K562 (cell line): ENCODE data around the gene ATE1. TPM values are rescaled to one million over a fixed set of nuclear protein-coding genes. Genes with fewer than 3 reads are reported as not detected.

Experiments
- ATAC-seq: fragments of 200-7000 bp; cut with Tn5 transposase; 3 replicates; pipeline ENCODE4 v1.9.1; 2020; ENCODE audit warnings: moderate library complexity
- BruUV-seq: library from RNA; stranded (reverse); fragments of 400-500 nt; replicated peaks from 2 replicates; lab custom pipeline; 2021; lab: Mats Ljungman, UMichigan
- CTCF ChIA-PET: fragments of 300-600 bp; formaldehyde crosslinking; extraction: SDS; loops from one replicate; lab custom pipeline; 2021; ENCODE audit warnings: low intra/inter-chr PET ratio; lab: Yijun Ruan, JAX
- POLR2A ChIA-PET: fragments of 300-600, 350-650 bp; sonication (Branson Sonifier 250); formaldehyde crosslinking; extraction: SDS; loops from one replicate; lab custom pipeline; 2021; ENCODE audit warnings: antibody characterized with exemption, inconsistent platforms; lab: Yijun Ruan, JAX
- DNase-seq, 4 experiments: peaks; one replicate each; pipeline versions ENCODE4 v3.0.0 to v3.0.0-alpha.2; 2011 to 2018; ENCODE audit warnings: low spot score in 3 of 4, mixed read lengths in 3 of 4; ENCODE audit errors: extremely low read depth in 1 of 4
- FAIRE-seq: peaks from 2 replicates; lab custom pipeline; 2011; peaks lifted over from hg19 to GRCh38; lab: Jason Lieb, UNC
- H2AFZ ChIP-seq: 2 replicates; pipeline ENCODE4 v1.6.0; 2011; ENCODE audit warnings: low read depth, low read length, control low read depth, inconsistent platforms
- H3K27ac ChIP-seq: fragments of 200-600 bp; 3 replicates; pipeline ENCODE4 v1.8.0; 2011; ENCODE audit warnings: low read depth, mild to moderate bottlenecking, control low read depth, inconsistent platforms, low read length, moderate library complexity, mixed read lengths; ENCODE audit errors: extremely low read depth
- H3K27me3 ChIP-seq, 2 experiments: fragments of 300-600 bp in 1 of 2; 2 replicates in 1 of 2; 3 replicates in 1 of 2; pipeline versions ENCODE4 v1.6.0 to v1.8.0; 2011; ENCODE audit warnings: inconsistent platforms in 2 of 2, low read length in 2 of 2, mild to moderate bottlenecking in 1 of 2, mixed read lengths in 1 of 2, moderate library complexity in 1 of 2; ENCODE audit not compliant: control insufficient read depth in 2 of 2, insufficient read depth in 2 of 2
- H3K36me3 ChIP-seq: fragments of 300-600 bp; 3 replicates; pipeline ENCODE4 v1.8.0; 2011; ENCODE audit warnings: mild to moderate bottlenecking, low read length, inconsistent platforms; ENCODE audit not compliant: control insufficient read depth, insufficient read depth
- H3K4me1 ChIP-seq, 2 experiments: fragments of 200-600 bp in 1 of 2; replicated peaks in 1 of 2; 2 replicates in 1 of 2; 3 replicates in 1 of 2; pipeline versions ENCODE4 v1.5.1 to v1.8.0; 2011; ENCODE audit warnings: inconsistent platforms in 2 of 2, low read length in 2 of 2, mild to moderate bottlenecking in 1 of 2, mixed read lengths in 1 of 2, moderate library complexity in 1 of 2; ENCODE audit not compliant: control insufficient read depth in 2 of 2, insufficient read depth in 2 of 2
- H3K4me2 ChIP-seq: 2 replicates; pipeline ENCODE4 v1.6.1; 2011; ENCODE audit warnings: low read length, control low read depth, inconsistent platforms, mixed read lengths; ENCODE audit not compliant: insufficient read depth
- H3K4me3 ChIP-seq: fragments of 200-600 bp; sonication (generic), shearing (Covaris generic); 2 replicates; pipeline ENCODE4 v1.5.1; 2016; ENCODE audit warnings: control low read depth, inconsistent platforms
- H3K79me2 ChIP-seq: fragments of 200-600 bp; 3 replicates; pipeline ENCODE4 v1.8.0; 2011; ENCODE audit warnings: low read length, inconsistent platforms; ENCODE audit not compliant: control insufficient read depth, insufficient read depth
- H3K9ac ChIP-seq, 2 experiments: 2 replicates each; pipeline versions ENCODE4 v1.6.0 to v1.6.1; 2011; ENCODE audit warnings: low read depth in 2 of 2, low read length in 2 of 2, control low read depth in 1 of 2, inconsistent platforms in 1 of 2, mild to moderate bottlenecking in 1 of 2, mixed read lengths in 1 of 2; ENCODE audit not compliant: insufficient read depth in 1 of 2
- H3K9me1 ChIP-seq: one replicate; pipeline ENCODE4 v1.6.0; 2011; ENCODE audit warnings: inconsistent platforms, mild to moderate bottlenecking, low read length, moderate library complexity; ENCODE audit not compliant: control insufficient read depth, insufficient read depth
- H3K9me3 ChIP-seq: replicated peaks from 2 replicates; pipeline ENCODE4 v1.5.1; 2011; ENCODE audit warnings: low read depth, low read length, inconsistent platforms; ENCODE audit not compliant: control insufficient read depth, insufficient read depth
- H4K20me1 ChIP-seq: replicated peaks from 2 replicates; pipeline ENCODE4 v1.6.1; 2011; ENCODE audit warnings: low read length, inconsistent platforms, mixed read lengths; ENCODE audit not compliant: control insufficient read depth, insufficient read depth
- CHCHD3 ChIP-seq: fragments of 250-450 bp; sonication (Bioruptor Pico); IDR thresholded peaks from 2 replicates; pipeline ENCODE4 v2.1.2; 2022; ENCODE audit warnings: mild to moderate bottlenecking
- CHD1 ChIP-seq: fragments of 200-600 bp; sonication (generic); IDR thresholded peaks from one replicate; pipeline ENCODE4 v1.6.1; 2012; ENCODE audit warnings: mild to moderate bottlenecking, moderate library complexity, low read length, inconsistent platforms
- DPF2 ChIP-seq: fragments of 450-650 bp; IDR thresholded peaks from 2 replicates; pipeline ENCODE4 v1.6.1; 2016
- FOS ChIP-seq: IDR thresholded peaks from 3 replicates; pipeline ENCODE4 v1.6.1; 2011; ENCODE audit not compliant: insufficient read length; ENCODE audit errors: extremely low read depth
- FOXA1 ChIP-seq: fragments of 450-650 bp; IDR thresholded peaks from 2 replicates; pipeline ENCODE4 v1.6.1; 2016; ENCODE audit warnings: mild to moderate bottlenecking, borderline replicate concordance
- KDM1A ChIP-seq, 2 experiments: fragments of 450-650 bp; IDR thresholded peaks; 2 replicates each; pipeline ENCODE4 v1.6.1; 2016; ENCODE audit warnings: mild to moderate bottlenecking in 2 of 2
- KLF16 ChIP-seq: IDR thresholded peaks from 2 replicates; pipeline ENCODE4 v1.6.1; 2016; ENCODE audit warnings: antibody characterized with exemption
- MAFF ChIP-seq: IDR thresholded peaks from 2 replicates; pipeline ENCODE4 v1.6.1; 2012; ENCODE audit warnings: low read length, improper control_type of control experiment
- MCM2 ChIP-seq: fragments of 450-650 bp; IDR thresholded peaks from 2 replicates; pipeline ENCODE4 v1.6.1; 2017; ENCODE audit warnings: low read depth, mild to moderate bottlenecking
- MCM3 ChIP-seq: fragments of 450-650 bp; IDR thresholded peaks from 2 replicates; pipeline ENCODE4 v1.6.1; 2016
- TGIF2 ChIP-seq: sonication (generic); formaldehyde crosslinking; IDR thresholded peaks from 2 replicates; pipeline ENCODE4 v1.8.1; 2022; ENCODE audit warnings: mild to moderate bottlenecking, missing genetic modification reagents, moderate library complexity
- XRCC3 ChIP-seq: fragments of 450-650 bp; IDR thresholded peaks from 2 replicates; pipeline ENCODE4 v1.6.1; 2017; ENCODE audit warnings: mild to moderate bottlenecking, moderate library complexity
- WGBS: fragments of 100-300 bp; shearing (Covaris generic); methylation state at CpG from one replicate; pipeline ENCODE4 v1.1.6; 2016; ENCODE audit warnings: low coverage, mixed read lengths; ENCODE audit not compliant: insufficient coverage; ENCODE audit errors: missing lambda C conversion rate; 5-methylcytosine and 5-hydroxymethylcytosine counted together
- in situ Hi-C: fragments of 300-500 bp; cut with MboI; formaldehyde crosslinking; loops from 4 replicates; pipeline ENCODE4 v1.15.0; 2018; ENCODE audit warnings: inconsistent platforms, mixed read lengths
- intact Hi-C: fragments of 100-400 bp; cut with micrococcal nuclease; formaldehyde crosslinking; loops from 2 replicates; pipeline ENCODE4 v1.14.2; 2022
- polyA plus RNA-seq, 8 experiments: library from polyadenylated mRNA; depleted of rRNA in 4 of 8; stranded (reverse) in 5 of 8; unstranded in 3 of 8; fragments of >200 nt; fragmentation: Nextera tagmentation in 2 of 8; fragmentation: Illumina TruSeq in 1 of 8; extraction: Ambion mirVana in 2 of 8; extraction: Trizol in 1 of 8; gene quantifications; 2 replicates each; pipeline versions ENCODE4 v1.2.1 to v1.2.3, GENCODE V29; 2011 to 2014; ENCODE audit warnings: inconsistent platforms in 1 of 8, missing spikeins in 1 of 8
- total RNA-seq, 7 experiments: library from RNA; depleted of rRNA in 6 of 7; stranded (reverse); fragments of >200 nt in 6 of 7; fragmentation: Illumina TruSeq in 2 of 7; extraction: Trizol in 2 of 7; gene quantifications; 2 replicates each; pipeline versions ENCODE4 v1.2.1 to v1.2.3, GENCODE V29; 2011 to 2021; ENCODE audit warnings: low replicate concordance in 1 of 7
- TF ChIP-seq, protein P1 (sequence below): fragments of 250-450 bp; sonication (Bioruptor Pico); IDR thresholded peaks from 2 replicates; pipeline ENCODE4 v1.8.0; 2021; ENCODE audit warnings: moderate library complexity, mild to moderate bottlenecking, inconsistent platforms
- TF ChIP-seq, protein P2 (sequence below): fragments of 450-650 bp; formaldehyde crosslinking; IDR thresholded peaks from 2 replicates; pipeline ENCODE4 v1.4.0; 2022; ENCODE audit warnings: missing genetic modification characterization
- TF ChIP-seq, protein P3 (sequence below): fragments of 450-650 bp; IDR thresholded peaks from 2 replicates; pipeline ENCODE4 v1.6.1; 2016; ENCODE audit warnings: low read depth, mild to moderate bottlenecking, moderate library complexity

Gene ATE1
- total and polyA plus RNA-seq, 9 of the 15 experiments (the other 6 are each of a cell fraction or from before 2014, with no cell fraction given), result 3.0 to 14.2 (median 8.8) TPM

- BruUV-seq, result no TSS peak
- DNase-seq (no peak), ATAC-seq (no peak), FAIRE-seq (no peak)
- Histone ChIP-seq H4K20me1 (no peaks in the 10 kb centered on the region), H3K9ac (no peak overlapping the region), H2AFZ (no peak overlapping the region), H3K4me1 (no peaks in the 10 kb centered on the region), H3K9me3 (no peaks in the 10 kb centered on the region), H3K9me1 (no peaks in the 10 kb centered on the region), H3K4me2 (no peak overlapping the region), H3K36me3 (no peaks in the 10 kb centered on the region), H3K79me2 (no peaks in the 10 kb centered on the region), H3K27me3 (no peaks in the 10 kb centered on the region), H3K27ac (no peak overlapping the region), H3K4me3 (no peak overlapping the region)
- intact Hi-C loops (no loop called here), in situ Hi-C loops (no loop called here)
- CTCF ChIA-PET, result no interaction called here
- TF ChIP-seq CHCHD3 (CRISPR knock-in tag), result no peak
- TF ChIP-seq, protein P1, sequence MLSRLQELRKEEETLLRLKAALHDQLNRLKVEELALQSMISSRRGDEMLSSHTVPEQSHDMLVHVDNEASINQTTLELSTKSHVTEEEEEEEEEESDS (CRISPR knock-in tag), result no peak
- TF ChIP-seq CHD1, result no peak
- no peak for TF ChIP-seq FOS
- TF ChIP-seq MAFF, result no peak
- 54% methylated on average over 4 of the region's 4 CpGs for WGBS
- POLR2A ChIA-PET, result no interaction called here
Measured at GRCh38 chr10:121813857-121814256, 114.0 kb downstream of the ATE1 start.

DNA sequence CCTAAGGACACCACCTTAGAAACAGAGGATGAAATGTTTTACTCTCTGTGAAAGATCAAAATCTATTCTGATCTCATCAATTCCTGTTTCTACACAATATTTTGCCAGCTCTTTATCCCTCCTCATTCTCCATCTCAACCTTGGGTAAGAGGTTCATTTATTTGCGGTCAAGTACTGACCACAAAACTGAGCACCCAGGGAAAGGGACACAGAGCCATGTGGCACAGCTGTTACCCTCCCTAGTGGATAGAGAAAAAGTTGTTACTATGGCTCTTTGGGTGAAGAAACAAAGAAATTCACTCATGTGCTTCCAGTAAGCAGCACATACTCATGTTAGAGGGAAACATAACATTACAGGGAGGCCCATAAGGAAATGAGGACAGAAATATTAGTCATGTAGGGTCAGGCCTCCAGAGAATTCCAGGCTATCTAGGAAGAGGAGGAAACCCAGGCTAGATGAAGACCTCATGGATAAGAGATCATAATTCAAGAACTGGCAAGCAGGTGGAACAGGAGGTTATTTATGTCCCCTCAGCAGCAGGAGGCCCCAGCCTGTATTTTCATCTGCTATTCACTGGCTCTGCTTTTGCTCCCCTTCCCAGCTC, 114.5 kb downstream of the ATE1 start:
- intact Hi-C loops (no loop called here), in situ Hi-C loops (no loop called here)
- DNase-seq (no peak), ATAC-seq (no peak), FAIRE-seq (no peak)
- POLR2A ChIA-PET, result no interaction called here
- BruUV-seq, result no TSS peak
- Histone ChIP-seq H3K27ac (no peak overlapping the region), H3K36me3 (no peaks in the 10 kb centered on the region), H3K27me3 (no peaks in the 10 kb centered on the region), H3K4me2 (no peak overlapping the region), H4K20me1 (no peaks in the 10 kb centered on the region), H3K9me1 (no peaks in the 10 kb centered on the region), H3K79me2 (no peaks in the 10 kb centered on the region), H3K4me1 (no peaks in the 10 kb centered on the region), H3K4me3 (no peak overlapping the region), H3K9me3 (no peaks in the 10 kb centered on the region), H3K9ac (no peak overlapping the region), H2AFZ (no peak overlapping the region)
- CTCF ChIA-PET, result no interaction called here
- TF ChIP-seq MCM2, result no peak
- no peak for TF ChIP-seq MCM3
- TF ChIP-seq XRCC3, result no peak
- TF ChIP-seq TGIF2, result no peak
- TF ChIP-seq DPF2, result no peak
- TF ChIP-seq, protein P2, sequence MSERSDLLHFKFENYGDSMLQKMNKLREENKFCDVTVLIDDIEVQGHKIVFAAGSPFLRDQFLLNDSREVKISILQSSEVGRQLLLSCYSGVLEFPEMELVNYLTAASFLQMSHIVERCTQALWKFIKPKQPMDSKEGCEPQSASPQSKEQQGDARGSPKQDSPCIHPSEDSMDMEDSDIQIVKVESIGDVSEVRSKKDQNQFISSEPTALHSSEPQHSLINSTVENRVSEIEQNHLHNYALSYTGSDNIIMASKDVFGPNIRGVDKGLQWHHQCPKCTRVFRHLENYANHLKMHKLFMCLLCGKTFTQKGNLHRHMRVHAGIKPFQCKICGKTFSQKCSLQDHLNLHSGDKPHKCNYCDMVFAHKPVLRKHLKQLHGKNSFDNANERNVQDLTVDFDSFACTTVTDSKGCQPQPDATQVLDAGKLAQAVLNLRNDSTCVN (CRISPR knock-in tag), result no peak
- no peak for TF ChIP-seq KDM1A (IDR thresholded peaks at IDR 0.05)
- TF ChIP-seq KLF16, result no peak
- no peak for TF ChIP-seq FOXA1
- TF ChIP-seq, protein P3, sequence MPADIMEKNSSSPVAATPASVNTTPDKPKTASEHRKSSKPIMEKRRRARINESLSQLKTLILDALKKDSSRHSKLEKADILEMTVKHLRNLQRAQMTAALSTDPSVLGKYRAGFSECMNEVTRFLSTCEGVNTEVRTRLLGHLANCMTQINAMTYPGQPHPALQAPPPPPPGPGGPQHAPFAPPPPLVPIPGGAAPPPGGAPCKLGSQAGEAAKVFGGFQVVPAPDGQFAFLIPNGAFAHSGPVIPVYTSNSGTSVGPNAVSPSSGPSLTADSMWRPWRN, result no peak
- 80% methylated on average over 1 of the region's 1 CpG for WGBS
